ENCODE data around the gene DDX25. TPM values are rescaled to one million over a fixed set of nuclear protein-coding genes. Genes with fewer than 3 reads are reported as not detected.

Gene DDX25
- total RNA-seq, 4 donors from 2014 or later: 0.06 to 0.17 TPM; not detected in 2

DNA sequence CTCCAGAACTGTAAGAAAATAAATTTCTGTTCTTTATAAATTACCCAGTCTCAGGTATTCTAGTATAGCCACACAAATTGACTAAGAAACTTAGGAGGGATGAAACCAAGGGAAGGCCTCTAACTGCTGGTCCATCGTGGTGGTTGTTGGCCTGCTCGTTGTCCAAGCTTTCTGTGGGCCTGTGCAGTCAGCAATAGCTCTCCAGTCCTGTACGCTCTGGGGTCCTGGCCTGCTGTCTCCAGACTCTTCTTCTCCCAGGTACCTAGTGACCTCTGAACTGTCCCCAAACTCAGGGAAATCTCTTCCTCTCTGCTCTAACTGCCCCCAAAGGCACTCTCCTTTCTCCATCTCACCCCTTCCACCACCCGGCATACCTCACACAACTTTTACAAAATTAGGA, 35.8 kb downstream of the DDX25 start:
- DNase-seq (ENCODE audit: extremely low spot score): no peak
- Histone ChIP-seq H3K27me3 (no peaks in the 10 kb centered on the region), H3K36me3 (no peaks in the 10 kb centered on the region), H3K4me1 (peaks cover 10 to 30% (median 16%) of the 10 kb centered on the region in 4 donors), H3K4me3 (no peak overlapping the region), H3K9me3 (no peaks in the 10 kb centered on the region), H3K27ac (replicated peaks in 1 of 4) (no peak overlapping the region)
- intact Hi-C loops (cut with DNase I): no loop called here
- 96% methylated on average over 4 of the region's 4 CpGs for WGBS
- TF ChIP-seq POLR2AphosphoS5 (IDR thresholded peaks at IDR 0.05) (no peak), POLR2A (IDR thresholded peaks at IDR 0.05; ENCODE audit: low read depth) (no peak), EP300 (IDR thresholded peaks at IDR 0.05) (no peak)
- TF ChIP-seq, protein P1, sequence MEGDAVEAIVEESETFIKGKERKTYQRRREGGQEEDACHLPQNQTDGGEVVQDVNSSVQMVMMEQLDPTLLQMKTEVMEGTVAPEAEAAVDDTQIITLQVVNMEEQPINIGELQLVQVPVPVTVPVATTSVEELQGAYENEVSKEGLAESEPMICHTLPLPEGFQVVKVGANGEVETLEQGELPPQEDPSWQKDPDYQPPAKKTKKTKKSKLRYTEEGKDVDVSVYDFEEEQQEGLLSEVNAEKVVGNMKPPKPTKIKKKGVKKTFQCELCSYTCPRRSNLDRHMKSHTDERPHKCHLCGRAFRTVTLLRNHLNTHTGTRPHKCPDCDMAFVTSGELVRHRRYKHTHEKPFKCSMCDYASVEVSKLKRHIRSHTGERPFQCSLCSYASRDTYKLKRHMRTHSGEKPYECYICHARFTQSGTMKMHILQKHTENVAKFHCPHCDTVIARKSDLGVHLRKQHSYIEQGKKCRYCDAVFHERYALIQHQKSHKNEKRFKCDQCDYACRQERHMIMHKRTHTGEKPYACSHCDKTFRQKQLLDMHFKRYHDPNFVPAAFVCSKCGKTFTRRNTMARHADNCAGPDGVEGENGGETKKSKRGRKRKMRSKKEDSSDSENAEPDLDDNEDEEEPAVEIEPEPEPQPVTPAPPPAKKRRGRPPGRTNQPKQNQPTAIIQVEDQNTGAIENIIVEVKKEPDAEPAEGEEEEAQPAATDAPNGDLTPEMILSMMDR (IDR thresholded peaks at IDR 0.05): no peak

DNA sequence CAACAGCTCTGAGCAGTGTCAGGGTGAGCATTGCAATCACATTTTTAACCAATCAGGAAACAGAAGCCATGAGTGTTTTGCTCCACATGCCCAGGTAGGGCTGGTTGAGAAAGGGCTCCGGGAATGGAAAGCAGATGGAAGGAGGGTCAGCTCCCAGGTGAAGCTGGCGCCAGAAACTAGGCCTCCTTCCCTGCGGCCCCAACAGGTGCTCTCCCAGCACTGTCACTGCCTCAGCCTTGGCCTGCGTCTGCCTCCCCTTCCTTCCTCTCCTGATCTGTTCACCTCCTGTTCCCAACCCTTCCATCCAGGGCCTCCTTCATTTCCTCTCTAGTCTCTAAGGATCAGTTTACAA, 36.9 kb downstream of the DDX25 start:
- Histone ChIP-seq H3K4me3 (no peak overlapping the region), H3K4me1 (peaks cover 10 to 30% (median 16%) of the 10 kb centered on the region in 4 donors), H3K27me3 (no peaks in the 10 kb centered on the region), H3K36me3 (no peaks in the 10 kb centered on the region), H3K27ac (replicated peaks in 1 of 4) (no peak overlapping the region), H3K9me3 (no peaks in the 10 kb centered on the region)
- no peak for DNase-seq (ENCODE audit: extremely low spot score)
- TF ChIP-seq, protein P1 (IDR thresholded peaks at IDR 0.05): no peak
- no peak for TF ChIP-seq POLR2A (IDR thresholded peaks at IDR 0.05; ENCODE audit: low read depth)
- no peak for TF ChIP-seq POLR2AphosphoS5 (IDR thresholded peaks at IDR 0.05)
- 85% methylated on average over 4 of the region's 4 CpGs for WGBS
- intact Hi-C loops (cut with DNase I): no loop called here

DNA sequence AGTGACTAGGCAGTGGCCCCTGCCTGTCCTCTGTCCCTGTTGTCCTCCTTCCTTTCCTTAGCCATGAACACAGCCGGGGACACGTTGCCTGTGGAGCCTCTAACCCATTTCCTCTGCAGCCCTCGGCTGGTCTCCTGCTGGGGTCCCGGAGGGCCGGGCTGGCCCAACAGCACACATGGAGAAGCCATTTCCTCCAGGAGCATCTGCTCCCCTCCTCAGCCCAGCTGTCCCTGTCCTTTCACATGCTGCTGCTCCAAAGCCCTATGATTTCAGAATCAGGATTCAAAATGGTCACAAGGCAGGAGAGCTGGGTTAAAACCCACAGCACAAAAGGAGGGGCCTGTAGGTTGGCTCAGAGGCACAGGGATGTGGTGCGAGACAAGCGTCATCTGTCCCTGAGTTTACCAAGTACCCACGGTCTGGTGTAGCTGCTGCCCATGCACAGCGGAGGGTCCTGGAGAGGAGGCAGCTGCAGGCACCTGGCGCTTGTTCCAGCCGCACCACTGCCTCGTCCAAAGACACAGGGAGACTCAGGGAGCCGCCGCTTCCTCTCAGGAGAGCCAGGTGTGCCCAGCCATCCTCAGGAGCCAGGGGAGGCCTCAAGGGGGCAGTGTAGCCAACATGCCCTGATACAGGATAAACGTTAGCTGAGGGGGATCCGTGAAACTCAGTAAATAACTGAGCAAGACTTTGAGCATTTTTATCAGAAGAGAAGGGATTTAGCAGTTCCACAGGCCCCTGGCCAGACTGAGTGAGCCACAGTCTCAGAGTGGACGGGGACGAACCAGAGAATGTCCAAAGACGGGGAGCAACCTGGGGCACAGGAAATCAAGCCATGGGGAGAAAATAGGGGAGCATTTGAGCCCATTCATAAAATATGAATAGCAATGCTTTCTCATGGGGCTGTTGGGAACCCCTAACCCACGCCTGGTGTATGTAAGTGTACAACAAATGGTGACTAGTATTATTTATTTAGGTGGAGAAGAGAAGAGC, 37.6 kb downstream of the DDX25 start:
- Histone ChIP-seq H3K27ac (replicated peaks in 1 of 4) (no peak overlapping the region), H3K36me3 (no peaks in the 10 kb centered on the region), H3K4me1 (peaks cover 10 to 30% (median 16%) of the 10 kb centered on the region in 4 donors), H3K9me3 (no peaks in the 10 kb centered on the region), H3K4me3 (no peak overlapping the region), H3K27me3 (no peaks in the 10 kb centered on the region)
- 53% methylated on average over 15 of the region's 20 CpGs for WGBS
- DNase-seq (ENCODE audit: extremely low spot score): no peak
- TF ChIP-seq, protein P1 (IDR thresholded peaks at IDR 0.05): peak; percentile 34 to 63 (median 43)
- TF ChIP-seq EP300 (IDR thresholded peaks at IDR 0.05): no peak
- intact Hi-C loops (cut with DNase I): no loop called here

DNA sequence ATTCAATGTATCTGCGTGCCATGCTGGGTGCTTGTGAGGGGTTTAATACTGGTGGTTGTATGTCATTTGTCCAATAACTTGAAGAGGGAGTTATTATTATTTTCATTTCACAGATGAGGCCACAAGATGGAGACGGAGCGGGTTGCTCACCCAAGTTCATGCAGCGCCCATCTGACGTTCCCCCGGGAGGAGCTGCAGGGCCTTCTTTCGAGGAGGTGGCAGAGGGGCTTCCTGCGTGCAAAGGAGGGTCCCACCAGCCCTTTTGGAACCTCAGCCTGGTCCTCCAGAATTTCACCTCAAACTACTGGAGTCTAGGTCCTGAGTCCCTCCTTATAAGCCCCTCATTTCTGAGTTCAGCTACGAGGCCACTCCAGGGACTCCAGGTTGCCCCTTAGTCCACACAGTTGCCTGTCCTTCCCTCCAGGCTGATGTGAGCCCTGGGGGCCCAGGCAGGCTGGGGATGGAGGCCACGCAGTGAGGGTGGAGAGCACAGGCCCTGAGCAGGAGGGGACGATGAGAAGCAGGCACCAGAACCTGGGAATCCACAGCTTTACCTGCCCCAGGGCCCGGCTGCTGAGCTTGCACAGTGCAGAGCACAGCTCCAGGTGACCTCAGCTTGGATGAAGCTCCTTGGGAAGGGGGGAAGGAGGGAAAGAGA, 38.6 kb downstream of the DDX25 start:
- no peaks in the 10 kb centered on the region for H3K27me3 ChIP-seq
- no peak overlapping the region for H3K27ac ChIP-seq (replicated peaks in 1 of 4)
- no peaks in the 10 kb centered on the region for H3K9me3 ChIP-seq
- intact Hi-C loops (cut with DNase I): no loop called here
- H3K4me1 ChIP-seq: peaks cover 10 to 28% (median 16%) of the 10 kb centered on the region in 4 donors
- no peaks in the 10 kb centered on the region for H3K36me3 ChIP-seq
- WGBS: 95% methylated on average over 12 of the region's 12 CpGs
- DNase-seq (ENCODE audit: extremely low spot score): no peak
- H3K4me3 ChIP-seq: no peak overlapping the region
- TF ChIP-seq, protein P1 (IDR thresholded peaks at IDR 0.05): no peak
- TF ChIP-seq POLR2A (IDR thresholded peaks at IDR 0.05; ENCODE audit: low read depth): no peak
- no peak for TF ChIP-seq POLR2AphosphoS5 (IDR thresholded peaks at IDR 0.05)
- TF ChIP-seq EP300 (IDR thresholded peaks at IDR 0.05): no peak

All from esophagus muscularis mucosa (tissue), 4 donors.